K562 (cell line): ENCODE results near the gene QRICH1.

ENCODE experiments used
- ARNT ChIP-seq, 2 experiments: fragments of 450-650 bp; IDR thresholded peaks; 2 replicates each; pipeline ENCODE4 v1.6.1; 2016; ENCODE audit warnings: mild to moderate bottlenecking in 1 of 2
- CREM ChIP-seq: IDR thresholded peaks from 2 replicates; pipeline ENCODE4 v1.6.1; 2014; ENCODE audit warnings: antibody characterized with exemption, low read depth
- SMAD2 ChIP-seq: fragments of 150-350 bp; IDR thresholded peaks from 2 replicates; pipeline ENCODE4 v1.6.1; 2014; ENCODE audit warnings: low read depth, mild to moderate bottlenecking, low read length
- TF ChIP-seq, protein P1 (sequence below), 3 experiments: IDR thresholded peaks in 2 of 3; conservative IDR thresholded peaks in 1 of 3; 2 replicates each; pipeline ENCODE4 v1.5.1; 2011 to 2012; ENCODE audit warnings: low read length in 3 of 3, mild to moderate bottlenecking in 3 of 3, control low read depth in 2 of 3, improper control_type of control experiment in 1 of 3, inconsistent platforms in 1 of 3, low read depth in 1 of 3, mixed read lengths in 1 of 3, moderate library complexity in 1 of 3; ENCODE audit not compliant: insufficient read depth in 2 of 3

DNA sequence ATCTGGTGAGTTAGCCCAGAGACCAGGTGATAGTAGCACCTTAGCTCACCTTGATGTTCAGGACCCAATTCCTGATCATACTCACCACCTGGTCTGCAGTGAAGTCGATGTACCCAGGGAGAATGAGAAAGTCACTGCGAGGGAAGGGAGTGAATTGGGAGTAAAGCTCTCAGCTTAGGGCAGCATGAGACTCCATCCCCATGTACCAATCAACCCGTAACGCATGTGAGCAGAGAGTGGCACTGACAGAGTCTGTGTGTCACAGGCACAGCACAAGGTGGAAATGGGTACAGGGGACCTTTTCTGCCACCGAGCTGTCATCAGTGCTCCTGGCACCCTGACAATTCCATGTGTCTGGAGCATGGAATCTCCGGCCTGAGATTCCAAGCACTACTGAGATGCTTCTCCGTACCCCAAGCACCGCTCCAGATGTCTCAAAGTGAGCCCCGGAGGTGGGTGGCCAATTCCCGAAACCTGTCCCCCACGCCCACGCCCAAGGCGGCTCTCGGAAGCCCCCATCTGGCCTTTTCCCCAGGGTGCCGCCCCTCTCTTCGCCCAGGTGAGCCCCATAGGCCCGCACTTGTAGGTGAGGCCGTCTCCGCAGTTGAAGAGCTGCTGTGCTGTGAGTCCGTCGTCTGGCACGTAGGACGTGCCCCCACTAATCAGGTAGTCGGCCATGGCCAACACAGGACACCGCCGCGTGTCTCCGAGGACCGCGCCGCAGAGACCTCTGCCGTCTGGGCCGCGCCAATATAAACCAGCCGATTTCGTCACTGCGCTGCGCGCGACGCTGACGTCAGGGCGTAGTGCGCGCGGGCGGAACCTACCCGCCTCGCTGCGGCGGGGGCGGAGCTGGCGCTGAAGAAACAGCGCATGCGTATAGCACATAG, 65.0 kb downstream of the QRICH1 start, which contains the start of gene IMPDH2:
- TF ChIP-seq ARNT (IDR thresholded peaks at IDR 0.05) (no peak), CREM (peak; percentile 99), SMAD2 (no peak)
- TF ChIP-seq, protein P1, sequence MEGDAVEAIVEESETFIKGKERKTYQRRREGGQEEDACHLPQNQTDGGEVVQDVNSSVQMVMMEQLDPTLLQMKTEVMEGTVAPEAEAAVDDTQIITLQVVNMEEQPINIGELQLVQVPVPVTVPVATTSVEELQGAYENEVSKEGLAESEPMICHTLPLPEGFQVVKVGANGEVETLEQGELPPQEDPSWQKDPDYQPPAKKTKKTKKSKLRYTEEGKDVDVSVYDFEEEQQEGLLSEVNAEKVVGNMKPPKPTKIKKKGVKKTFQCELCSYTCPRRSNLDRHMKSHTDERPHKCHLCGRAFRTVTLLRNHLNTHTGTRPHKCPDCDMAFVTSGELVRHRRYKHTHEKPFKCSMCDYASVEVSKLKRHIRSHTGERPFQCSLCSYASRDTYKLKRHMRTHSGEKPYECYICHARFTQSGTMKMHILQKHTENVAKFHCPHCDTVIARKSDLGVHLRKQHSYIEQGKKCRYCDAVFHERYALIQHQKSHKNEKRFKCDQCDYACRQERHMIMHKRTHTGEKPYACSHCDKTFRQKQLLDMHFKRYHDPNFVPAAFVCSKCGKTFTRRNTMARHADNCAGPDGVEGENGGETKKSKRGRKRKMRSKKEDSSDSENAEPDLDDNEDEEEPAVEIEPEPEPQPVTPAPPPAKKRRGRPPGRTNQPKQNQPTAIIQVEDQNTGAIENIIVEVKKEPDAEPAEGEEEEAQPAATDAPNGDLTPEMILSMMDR (IDR thresholded peaks at IDR 0.05 in 2 of 3, conservative IDR thresholded peaks at IDR 0.05 in 1 of 3; ENCODE audit: insufficient read depth in 2 of 3, low read depth in 1 of 3, low read length in 3 of 3) = peak in 1 of 3 experiments; percentile 28; a peak in 2 of 6 replicates
